GM12878 (cell line): Measurements from ENCODE around the gene CROT. TPM values are rescaled to one million over a fixed set of nuclear protein-coding genes. Genes with fewer than 3 reads are reported as not detected.

ENCODE experiments used
- ATAC-seq: fragments of 200-7000 bp; cut with Tn5 transposase; 3 replicates; pipeline ENCODE4 v1.9.1; 2020; ENCODE audit warnings: mild to moderate bottlenecking, moderate library complexity
- BruUV-seq: library from RNA; stranded (reverse); fragments of 400-500 nt; replicated peaks from 2 replicates; lab custom pipeline; 2021; lab: Mats Ljungman, UMichigan
- CTCF ChIA-PET: fragments of 300-600 bp; sonication (Branson Sonifier 250); formaldehyde crosslinking; extraction: SDS; loops from one replicate; lab custom pipeline; 2021; ENCODE audit warnings: inconsistent platforms; lab: Yijun Ruan, JAX
- POLR2A ChIA-PET: fragments of 350-600 bp; formaldehyde crosslinking; extraction: SDS; loops from one replicate; lab custom pipeline; 2021; ENCODE audit warnings: inconsistent platforms; lab: Charles Lee
- RAD21 ChIA-PET: fragments of 300-600 bp; sonication (Branson Sonifier 250); formaldehyde crosslinking; loops from one replicate; lab custom pipeline; 2023; ENCODE audit warnings: antibody characterized with exemption; ENCODE audit not compliant: unreplicated experiment; lab: Charles Lee
- SMC1A ChIA-PET: fragments of 300-600 bp; sonication (Branson Sonifier 250); formaldehyde crosslinking; loops from one replicate; lab custom pipeline; 2023; ENCODE audit not compliant: unreplicated experiment, uncharacterized antibody; lab: Charles Lee
- DNase-seq: peaks from one replicate; pipeline ENCODE4 v3.0.0-alpha.2; 2011; ENCODE audit warnings: low read depth, low spot score
- FAIRE-seq: peaks from 3 replicates; lab custom pipeline; 2011; peaks lifted over from hg19 to GRCh38; lab: Jason Lieb, UNC
- H2AFZ ChIP-seq: 2 replicates; pipeline ENCODE4 v1.6.0; 2011; ENCODE audit warnings: low read depth, low read length, control low read depth; ENCODE audit not compliant: control insufficient read depth
- H3K27ac ChIP-seq: 2 replicates; pipeline ENCODE4 v1.5.1; 2011; ENCODE audit warnings: control low read depth; ENCODE audit not compliant: control insufficient read depth, insufficient read depth
- H3K27me3 ChIP-seq, 2 experiments: replicated peaks in 1 of 2; 2 replicates each; pipeline versions ENCODE4 v1.6.0 to v1.6.1; 2011; ENCODE audit warnings: low read length in 1 of 2; ENCODE audit not compliant: control insufficient read depth in 2 of 2, insufficient read depth in 2 of 2
- H3K36me3 ChIP-seq, 2 experiments: 2 replicates each; pipeline ENCODE4 v1.5.1; 2011; ENCODE audit warnings: low read length in 1 of 2; ENCODE audit not compliant: control insufficient read depth in 2 of 2, insufficient read depth in 2 of 2
- H3K4me1 ChIP-seq: 2 replicates; pipeline ENCODE4 v1.6.1; 2011; ENCODE audit warnings: mild to moderate bottlenecking, low read length, moderate library complexity, mixed read lengths; ENCODE audit not compliant: control insufficient read depth, insufficient read depth
- H3K4me2 ChIP-seq: 2 replicates; pipeline ENCODE4 v1.6.0; 2011; ENCODE audit warnings: control low read depth; ENCODE audit not compliant: control insufficient read depth, insufficient read depth
- H3K4me3 ChIP-seq: fragments of 200-600 bp; sonication (generic); 2 replicates; pipeline ENCODE4 v1.5.1; 2016
- H3K79me2 ChIP-seq: 2 replicates; pipeline ENCODE4 v1.6.0; 2011; ENCODE audit warnings: low read length; ENCODE audit not compliant: control insufficient read depth, insufficient read depth
- H3K9ac ChIP-seq: 2 replicates; pipeline ENCODE4 v1.8.0; 2011; ENCODE audit warnings: low read length, control low read depth, mixed read lengths; ENCODE audit not compliant: control insufficient read depth, insufficient read depth
- H3K9me3 ChIP-seq: replicated peaks from 3 replicates; pipeline ENCODE4 v1.5.1; 2011; ENCODE audit warnings: mild to moderate bottlenecking, low read length; ENCODE audit not compliant: control insufficient read depth, insufficient read depth
- H4K20me1 ChIP-seq: 2 replicates; pipeline ENCODE4 v1.6.0; 2011; ENCODE audit not compliant: control insufficient read depth, insufficient read depth
- CEBPB ChIP-seq, 2 experiments: fragments of 150-350 bp in 1 of 2; IDR thresholded peaks; 2 replicates each; pipeline ENCODE4 v1.6.1; 2012 to 2014; ENCODE audit warnings: low read depth in 2 of 2, low read length in 2 of 2, borderline replicate concordance in 1 of 2, inconsistent platforms in 1 of 2
- DPF2 ChIP-seq: fragments of 450-650 bp; IDR thresholded peaks from 2 replicates; pipeline ENCODE4 v1.6.1; 2017; ENCODE audit warnings: mild to moderate bottlenecking
- EED ChIP-seq: sonication (generic); IDR thresholded peaks from 2 replicates; pipeline ENCODE4 v1.6.1; 2016; ENCODE audit warnings: antibody characterized with exemption, low read depth
- EP300 ChIP-seq, 2 experiments: fragments of 150-350 bp in 1 of 2; IDR thresholded peaks; 2 replicates each; pipeline ENCODE4 v1.6.1; 2011 to 2012; ENCODE audit warnings: low read depth in 2 of 2, low read length in 2 of 2, borderline replicate concordance in 1 of 2, improper control_type of control experiment in 1 of 2, inconsistent platforms in 1 of 2; ENCODE audit not compliant: control insufficient read depth in 1 of 2
- IRF4 ChIP-seq: IDR thresholded peaks from 2 replicates; pipeline ENCODE4 v1.6.1; 2011; ENCODE audit warnings: low read depth, low read length
- SPI1 ChIP-seq: IDR thresholded peaks from 2 replicates; pipeline ENCODE4 v1.6.1; 2011; ENCODE audit warnings: low read depth, mild to moderate bottlenecking, low read length, moderate library complexity, borderline replicate concordance; ENCODE audit not compliant: insufficient read depth
- ZNF207 ChIP-seq: fragments of 450-650 bp; IDR thresholded peaks from 2 replicates; pipeline ENCODE4 v1.6.1; 2014; ENCODE audit warnings: antibody characterized with exemption, mild to moderate bottlenecking, borderline replicate concordance
- WGBS: methylation state at CpG from one replicate; pipeline ENCODE4 v1.1.6; 2016; ENCODE audit warnings: low lambda C conversion rate; ENCODE audit not compliant: insufficient replicate concordance, insufficient coverage; ENCODE audit errors: missing lambda C conversion rate; 5-methylcytosine and 5-hydroxymethylcytosine counted together
- in situ Hi-C: fragments of 300-500 bp; cut with MboI; formaldehyde crosslinking; loops from 9 replicates; pipeline ENCODE4 v1.14.3; 2018; ENCODE audit warnings: mixed read lengths
- intact Hi-C: fragments of 100-400 bp; cut with micrococcal nuclease; formaldehyde crosslinking; loops from one replicate; pipeline ENCODE4 v1.14.2; 2022; ENCODE audit not compliant: unreplicated experiment
- polyA plus RNA-seq, 11 experiments: library from polyadenylated mRNA; depleted of rRNA in 4 of 11; unstranded in 6 of 11; stranded (reverse) in 5 of 11; fragments of >200 nt; fragmentation: Nextera tagmentation in 4 of 11; fragmentation: Illumina TruSeq in 1 of 11; extraction: Ambion mirVana in 4 of 11; extraction: Trizol in 1 of 11; gene quantifications; 1 replicate in 1 of 11; 2 replicates in 10 of 11; pipeline versions ENCODE4 v1.2.1 to v1.2.3, GENCODE V29; 2011 to 2016; ENCODE audit warnings: inconsistent platforms in 2 of 11, missing spikeins in 2 of 11, low read depth in 1 of 11
- total RNA-seq, 4 experiments: library from RNA; depleted of rRNA in 3 of 4; stranded (reverse); fragments of >200 nt in 3 of 4; fragmentation: Illumina TruSeq in 1 of 4; extraction: Trizol in 1 of 4; gene quantifications; 2 replicates each; pipeline versions ENCODE4 v1.2.1 to v1.2.3, GENCODE V29; 2013 to 2021
- TF ChIP-seq, protein P1 (sequence below): fragments of 450-650 bp; IDR thresholded peaks from 2 replicates; pipeline ENCODE4 v1.6.1; 2017; ENCODE audit warnings: low read depth, mild to moderate bottlenecking, moderate library complexity
- TF ChIP-seq, protein P2 (sequence below): fragments of 450-650 bp; formaldehyde crosslinking; IDR thresholded peaks from 2 replicates; pipeline ENCODE4 v1.5.0; 2022; ENCODE audit warnings: mild to moderate bottlenecking, missing genetic modification characterization
- TF ChIP-seq, protein P3 (sequence below): IDR thresholded peaks from 2 replicates; pipeline ENCODE4 v1.6.1; 2012; ENCODE audit warnings: improper control_type of control experiment, low read depth, low read length; ENCODE audit not compliant: insufficient replicate concordance

The CROT gene
- total and polyA plus RNA-seq, 10 of the 15 experiments (the other 5 are each of a cell fraction or from before 2014, with no cell fraction given), result 5.5 to 15.9 (median 12.1) TPM

DNA sequence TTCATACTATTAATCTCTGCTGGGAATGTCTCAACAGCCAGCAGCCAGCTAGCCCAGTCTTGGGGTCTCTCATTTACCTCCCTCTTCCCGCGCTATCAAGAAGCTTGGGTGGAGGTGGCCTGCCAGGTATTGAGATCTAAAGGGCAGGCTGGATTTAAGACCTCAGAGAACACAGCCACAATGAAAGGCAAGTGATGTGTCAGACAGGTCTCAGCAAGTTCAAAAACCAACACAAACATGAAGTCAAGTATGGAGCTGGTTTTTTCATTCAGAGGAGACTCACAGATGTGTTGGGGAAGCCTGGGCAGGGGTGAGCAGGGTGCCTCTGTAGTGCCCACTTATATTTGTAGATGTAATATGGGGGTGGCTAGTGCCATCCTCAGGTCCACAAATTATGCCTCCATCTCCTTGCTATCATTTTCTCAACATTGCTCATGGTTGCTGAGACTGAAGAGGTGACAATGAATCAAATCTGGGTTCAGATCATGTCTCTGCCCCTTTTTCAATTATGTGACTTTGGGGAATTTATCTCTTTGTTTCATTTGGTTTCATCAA lies 27.7 kb upstream of the CROT start:
- SMC1A ChIA-PET, result interaction anchor here (0.8 to 11.9 kb wide), 11 partner anchors 9 to 281 kb away, joined by 3 to 260 read pairs (median 4); partner anchors contain the start of gene CROT
- no peak for TF ChIP-seq CEBPB (IDR thresholded peaks at IDR 0.05; ENCODE audit: borderline replicate concordance in 1 of 2, low read depth in 2 of 2, low read length in 2 of 2)
- no peak for TF ChIP-seq ZNF207
- TF ChIP-seq, protein P1, sequence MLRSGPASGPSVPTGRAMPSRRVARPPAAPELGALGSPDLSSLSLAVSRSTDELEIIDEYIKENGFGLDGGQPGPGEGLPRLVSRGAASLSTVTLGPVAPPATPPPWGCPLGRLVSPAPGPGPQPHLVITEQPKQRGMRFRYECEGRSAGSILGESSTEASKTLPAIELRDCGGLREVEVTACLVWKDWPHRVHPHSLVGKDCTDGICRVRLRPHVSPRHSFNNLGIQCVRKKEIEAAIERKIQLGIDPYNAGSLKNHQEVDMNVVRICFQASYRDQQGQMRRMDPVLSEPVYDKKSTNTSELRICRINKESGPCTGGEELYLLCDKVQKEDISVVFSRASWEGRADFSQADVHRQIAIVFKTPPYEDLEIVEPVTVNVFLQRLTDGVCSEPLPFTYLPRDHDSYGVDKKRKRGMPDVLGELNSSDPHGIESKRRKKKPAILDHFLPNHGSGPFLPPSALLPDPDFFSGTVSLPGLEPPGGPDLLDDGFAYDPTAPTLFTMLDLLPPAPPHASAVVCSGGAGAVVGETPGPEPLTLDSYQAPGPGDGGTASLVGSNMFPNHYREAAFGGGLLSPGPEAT, result no peak
- TF ChIP-seq DPF2, result no peak
- no peak for TF ChIP-seq IRF4
- no peak for TF ChIP-seq EP300 (IDR thresholded peaks at IDR 0.05; ENCODE audit: borderline replicate concordance in 1 of 2, control insufficient read depth in 1 of 2, low read depth in 2 of 2, low read length in 2 of 2)
- TF ChIP-seq, protein P2, sequence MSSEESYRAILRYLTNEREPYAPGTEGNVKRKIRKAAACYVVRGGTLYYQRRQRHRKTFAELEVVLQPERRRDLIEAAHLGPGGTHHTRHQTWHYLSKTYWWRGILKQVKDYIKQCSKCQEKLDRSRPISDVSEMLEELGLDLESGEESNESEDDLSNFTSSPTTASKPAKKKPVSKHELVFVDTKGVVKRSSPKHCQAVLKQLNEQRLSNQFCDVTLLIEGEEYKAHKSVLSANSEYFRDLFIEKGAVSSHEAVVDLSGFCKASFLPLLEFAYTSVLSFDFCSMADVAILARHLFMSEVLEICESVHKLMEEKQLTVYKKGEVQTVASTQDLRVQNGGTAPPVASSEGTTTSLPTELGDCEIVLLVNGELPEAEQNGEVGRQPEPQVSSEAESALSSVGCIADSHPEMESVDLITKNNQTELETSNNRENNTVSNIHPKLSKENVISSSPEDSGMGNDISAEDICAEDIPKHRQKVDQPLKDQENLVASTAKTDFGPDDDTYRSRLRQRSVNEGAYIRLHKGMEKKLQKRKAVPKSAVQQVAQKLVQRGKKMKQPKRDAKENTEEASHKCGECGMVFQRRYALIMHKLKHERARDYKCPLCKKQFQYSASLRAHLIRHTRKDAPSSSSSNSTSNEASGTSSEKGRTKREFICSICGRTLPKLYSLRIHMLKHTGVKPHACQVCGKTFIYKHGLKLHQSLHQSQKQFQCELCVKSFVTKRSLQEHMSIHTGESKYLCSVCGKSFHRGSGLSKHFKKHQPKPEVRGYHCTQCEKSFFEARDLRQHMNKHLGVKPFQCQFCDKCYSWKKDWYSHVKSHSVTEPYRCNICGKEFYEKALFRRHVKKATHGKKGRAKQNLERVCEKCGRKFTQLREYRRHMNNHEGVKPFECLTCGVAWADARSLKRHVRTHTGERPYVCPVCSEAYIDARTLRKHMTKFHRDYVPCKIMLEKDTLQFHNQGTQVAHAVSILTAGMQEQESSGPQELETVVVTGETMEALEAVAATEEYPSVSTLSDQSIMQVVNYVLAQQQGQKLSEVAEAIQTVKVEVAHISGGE (CRISPR knock-in tag), result no peak
- TF ChIP-seq, protein P3, sequence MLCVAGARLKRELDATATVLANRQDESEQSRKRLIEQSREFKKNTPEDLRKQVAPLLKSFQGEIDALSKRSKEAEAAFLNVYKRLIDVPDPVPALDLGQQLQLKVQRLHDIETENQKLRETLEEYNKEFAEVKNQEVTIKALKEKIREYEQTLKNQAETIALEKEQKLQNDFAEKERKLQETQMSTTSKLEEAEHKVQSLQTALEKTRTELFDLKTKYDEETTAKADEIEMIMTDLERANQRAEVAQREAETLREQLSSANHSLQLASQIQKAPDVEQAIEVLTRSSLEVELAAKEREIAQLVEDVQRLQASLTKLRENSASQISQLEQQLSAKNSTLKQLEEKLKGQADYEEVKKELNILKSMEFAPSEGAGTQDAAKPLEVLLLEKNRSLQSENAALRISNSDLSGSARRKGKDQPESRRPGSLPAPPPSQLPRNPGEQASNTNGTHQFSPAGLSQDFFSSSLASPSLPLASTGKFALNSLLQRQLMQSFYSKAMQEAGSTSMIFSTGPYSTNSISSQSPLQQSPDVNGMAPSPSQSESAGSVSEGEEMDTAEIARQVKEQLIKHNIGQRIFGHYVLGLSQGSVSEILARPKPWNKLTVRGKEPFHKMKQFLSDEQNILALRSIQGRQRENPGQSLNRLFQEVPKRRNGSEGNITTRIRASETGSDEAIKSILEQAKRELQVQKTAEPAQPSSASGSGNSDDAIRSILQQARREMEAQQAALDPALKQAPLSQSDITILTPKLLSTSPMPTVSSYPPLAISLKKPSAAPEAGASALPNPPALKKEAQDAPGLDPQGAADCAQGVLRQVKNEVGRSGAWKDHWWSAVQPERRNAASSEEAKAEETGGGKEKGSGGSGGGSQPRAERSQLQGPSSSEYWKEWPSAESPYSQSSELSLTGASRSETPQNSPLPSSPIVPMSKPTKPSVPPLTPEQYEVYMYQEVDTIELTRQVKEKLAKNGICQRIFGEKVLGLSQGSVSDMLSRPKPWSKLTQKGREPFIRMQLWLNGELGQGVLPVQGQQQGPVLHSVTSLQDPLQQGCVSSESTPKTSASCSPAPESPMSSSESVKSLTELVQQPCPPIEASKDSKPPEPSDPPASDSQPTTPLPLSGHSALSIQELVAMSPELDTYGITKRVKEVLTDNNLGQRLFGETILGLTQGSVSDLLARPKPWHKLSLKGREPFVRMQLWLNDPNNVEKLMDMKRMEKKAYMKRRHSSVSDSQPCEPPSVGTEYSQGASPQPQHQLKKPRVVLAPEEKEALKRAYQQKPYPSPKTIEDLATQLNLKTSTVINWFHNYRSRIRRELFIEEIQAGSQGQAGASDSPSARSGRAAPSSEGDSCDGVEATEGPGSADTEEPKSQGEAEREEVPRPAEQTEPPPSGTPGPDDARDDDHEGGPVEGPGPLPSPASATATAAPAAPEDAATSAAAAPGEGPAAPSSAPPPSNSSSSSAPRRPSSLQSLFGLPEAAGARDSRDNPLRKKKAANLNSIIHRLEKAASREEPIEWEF, result no peak
- no peak for TF ChIP-seq SPI1
- no peak for TF ChIP-seq EED

More for the DNA sequence above, 27.7 kb upstream of the CROT start:
- CTCF ChIA-PET, result interaction anchor here (0.6 to 11.4 kb wide), 7 partner anchors 9 to 609 kb away, joined by 3 to 296 read pairs (median 9); partner anchors contain the start of gene CROT
- no peak overlapping the region for H3K4me3 ChIP-seq
- DNase-seq, result no peak
- no peaks in the 10 kb centered on the region for H3K36me3 ChIP-seq
- no peak overlapping the region for H2AFZ ChIP-seq
- no peak for FAIRE-seq
- intact Hi-C loops (loop anchor here (10.0 kb wide), 1 partner anchor 307 kb away; the partner anchor contains the start of gene RUNDC3B), in situ Hi-C loops (loop anchor here (10.0 kb wide), 1 partner anchor 567 kb away; no protein-coding TSS in a partner anchor)
- H3K27ac ChIP-seq, result no peak overlapping the region
- H3K79me2 ChIP-seq, result no peaks in the 10 kb centered on the region
- ATAC-seq, result no peak
- peaks cover 8% of the 10 kb centered on the region for H3K4me1 ChIP-seq
- H3K9me3 ChIP-seq, result no peaks in the 10 kb centered on the region; the same call in 2 of the 3 replicates
- no TSS peak for BruUV-seq
- 98% methylated on average over 2 of the region's 2 CpGs for WGBS
- RAD21 ChIA-PET, result interaction anchor here (0.6 to 6.8 kb wide), 6 partner anchors 22 to 422 kb away, joined by 3 to 109 read pairs (median 4); partner anchors contain the start of gene ABCB1
- no peaks in the 10 kb centered on the region for H3K27me3 ChIP-seq
- POLR2A ChIA-PET, result interaction anchor here (0.9 to 2.8 kb wide), 4 partner anchors 8 to 101 kb away, joined by 3 to 11 read pairs (median 8); partner anchors contain the start of gene CROT
- H3K4me2 ChIP-seq, result no peak overlapping the region
- no peaks in the 10 kb centered on the region for H4K20me1 ChIP-seq
- no peak overlapping the region for H3K9ac ChIP-seq
